Measurements from ENCODE around the gene RETREG2. TPM values are rescaled to one million over a fixed set of nuclear protein-coding genes. Genes with fewer than 3 reads are reported as not detected.

Gene RETREG2
- total and polyA plus RNA-seq, 2 experiments from 2014 or later = 13.2 to 41.8 TPM

- H3K4me3 Mint-ChIP-seq = peak overlapping the region; percentile 88; the same call in 1 of the 3 replicates
- DNase-seq (ENCODE audit: low spot score) = no peak
- H3K4me2 ChIP-seq = no peak overlapping the region
- peaks cover 15% of the 10 kb centered on the region; the same call in 1 of the 2 replicates for H3F3A ChIP-seq (replicated peaks; ENCODE audit: low read depth)
- no peak overlapping the region for H3K4me3 ChIP-seq
- H3K27ac Mint-ChIP-seq = no peak overlapping the region
- TF ChIP-seq, protein P1, sequence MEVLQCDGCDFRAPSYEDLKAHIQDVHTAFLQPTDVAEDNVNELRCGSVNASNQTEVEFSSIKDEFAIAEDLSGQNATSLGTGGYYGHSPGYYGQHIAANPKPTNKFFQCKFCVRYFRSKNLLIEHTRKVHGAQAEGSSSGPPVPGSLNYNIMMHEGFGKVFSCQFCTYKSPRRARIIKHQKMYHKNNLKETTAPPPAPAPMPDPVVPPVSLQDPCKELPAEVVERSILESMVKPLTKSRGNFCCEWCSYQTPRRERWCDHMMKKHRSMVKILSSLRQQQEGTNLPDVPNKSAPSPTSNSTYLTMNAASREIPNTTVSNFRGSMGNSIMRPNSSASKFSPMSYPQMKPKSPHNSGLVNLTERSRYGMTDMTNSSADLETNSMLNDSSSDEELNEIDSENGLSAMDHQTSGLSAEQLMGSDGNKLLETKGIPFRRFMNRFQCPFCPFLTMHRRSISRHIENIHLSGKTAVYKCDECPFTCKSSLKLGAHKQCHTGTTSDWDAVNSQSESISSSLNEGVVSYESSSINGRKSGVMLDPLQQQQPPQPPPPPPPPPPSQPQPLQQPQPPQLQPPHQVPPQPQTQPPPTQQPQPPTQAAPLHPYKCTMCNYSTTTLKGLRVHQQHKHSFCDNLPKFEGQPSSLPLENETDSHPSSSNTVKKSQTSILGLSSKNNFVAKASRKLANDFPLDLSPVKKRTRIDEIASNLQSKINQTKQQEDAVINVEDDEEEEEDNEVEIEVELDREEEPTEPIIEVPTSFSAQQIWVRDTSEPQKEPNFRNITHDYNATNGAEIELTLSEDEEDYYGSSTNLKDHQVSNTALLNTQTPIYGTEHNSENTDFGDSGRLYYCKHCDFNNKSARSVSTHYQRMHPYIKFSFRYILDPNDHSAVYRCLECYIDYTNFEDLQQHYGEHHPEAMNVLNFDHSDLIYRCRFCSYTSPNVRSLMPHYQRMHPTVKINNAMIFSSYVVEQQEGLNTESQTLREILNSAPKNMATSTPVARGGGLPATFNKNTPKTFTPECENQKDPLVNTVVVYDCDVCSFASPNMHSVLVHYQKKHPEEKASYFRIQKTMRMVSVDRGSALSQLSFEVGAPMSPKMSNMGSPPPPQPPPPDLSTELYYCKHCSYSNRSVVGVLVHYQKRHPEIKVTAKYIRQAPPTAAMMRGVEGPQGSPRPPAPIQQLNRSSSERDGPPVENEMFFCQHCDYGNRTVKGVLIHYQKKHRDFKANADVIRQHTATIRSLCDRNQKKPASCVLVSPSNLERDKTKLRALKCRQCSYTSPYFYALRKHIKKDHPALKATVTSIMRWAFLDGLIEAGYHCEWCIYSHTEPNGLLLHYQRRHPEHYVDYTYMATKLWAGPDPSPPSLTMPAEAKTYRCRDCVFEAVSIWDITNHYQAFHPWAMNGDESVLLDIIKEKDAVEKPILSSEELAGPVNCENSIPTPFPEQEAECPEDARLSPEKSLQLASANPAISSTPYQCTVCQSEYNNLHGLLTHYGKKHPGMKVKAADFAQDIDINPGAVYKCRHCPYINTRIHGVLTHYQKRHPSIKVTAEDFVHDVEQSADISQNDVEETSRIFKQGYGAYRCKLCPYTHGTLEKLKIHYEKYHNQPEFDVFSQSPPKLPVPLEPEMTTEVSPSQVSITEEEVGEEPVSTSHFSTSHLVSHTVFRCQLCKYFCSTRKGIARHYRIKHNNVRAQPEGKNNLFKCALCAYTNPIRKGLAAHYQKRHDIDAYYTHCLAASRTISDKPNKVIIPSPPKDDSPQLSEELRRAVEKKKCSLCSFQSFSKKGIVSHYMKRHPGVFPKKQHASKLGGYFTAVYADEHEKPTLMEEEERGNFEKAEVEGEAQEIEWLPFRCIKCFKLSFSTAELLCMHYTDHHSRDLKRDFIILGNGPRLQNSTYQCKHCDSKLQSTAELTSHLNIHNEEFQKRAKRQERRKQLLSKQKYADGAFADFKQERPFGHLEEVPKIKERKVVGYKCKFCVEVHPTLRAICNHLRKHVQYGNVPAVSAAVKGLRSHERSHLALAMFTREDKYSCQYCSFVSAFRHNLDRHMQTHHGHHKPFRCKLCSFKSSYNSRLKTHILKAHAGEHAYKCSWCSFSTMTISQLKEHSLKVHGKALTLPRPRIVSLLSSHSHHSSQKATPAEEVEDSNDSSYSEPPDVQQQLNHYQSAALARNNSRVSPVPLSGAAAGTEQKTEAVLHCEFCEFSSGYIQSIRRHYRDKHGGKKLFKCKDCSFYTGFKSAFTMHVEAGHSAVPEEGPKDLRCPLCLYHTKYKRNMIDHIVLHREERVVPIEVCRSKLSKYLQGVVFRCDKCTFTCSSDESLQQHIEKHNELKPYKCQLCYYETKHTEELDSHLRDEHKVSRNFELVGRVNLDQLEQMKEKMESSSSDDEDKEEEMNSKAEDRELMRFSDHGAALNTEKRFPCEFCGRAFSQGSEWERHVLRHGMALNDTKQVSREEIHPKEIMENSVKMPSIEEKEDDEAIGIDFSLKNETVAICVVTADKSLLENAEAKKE (CRISPR knock-in tag; IDR thresholded peaks at IDR 0.05) = no peak
- TF ChIP-seq EZH2phosphoT487 (IDR thresholded peaks at IDR 0.05; ENCODE audit: unreplicated experiment) = no peak
- no peak for TF ChIP-seq ZNF331 (CRISPR knock-in tag; IDR thresholded peaks at IDR 0.05; ENCODE audit: low read depth)
- no peaks in the 10 kb centered on the region; the same call in 1 of the 2 replicates for H3K36me3 ChIP-seq (ENCODE audit: insufficient read depth)
- no peaks in the 10 kb centered on the region; the same call in 1 of the 2 replicates for H4K20me1 ChIP-seq (replicated peaks; ENCODE audit: insufficient read depth)
- no peak for ATAC-seq
- peaks cover 15% of the 10 kb centered on the region for H3K4me1 ChIP-seq (ENCODE audit: insufficient read depth)
- H3K79me2 ChIP-seq (replicated peaks; ENCODE audit: insufficient read depth) = no peaks in the 10 kb centered on the region
- peaks cover 15% of the 10 kb centered on the region; the same call in 2 of the 3 replicates for H3K4me1 Mint-ChIP-seq
- H3K9me3 Mint-ChIP-seq = peaks cover 9% of the 10 kb centered on the region; the same call in 2 of the 3 replicates
- no peak overlapping the region for H2AFZ ChIP-seq
- H3K27me3 ChIP-seq (ENCODE audit: insufficient read depth) = no peaks in the 10 kb centered on the region
- H3K9me2 ChIP-seq (ENCODE audit: insufficient read depth) = no peaks in the 10 kb centered on the region
- peaks cover 10% of the 10 kb centered on the region for H3K27me3 Mint-ChIP-seq (ENCODE audit: insufficient read depth, low read depth, poor library complexity)
- no peak overlapping the region for H3K27ac ChIP-seq (ENCODE audit: low read depth)
- H3K36me3 Mint-ChIP-seq (ENCODE audit: low read depth) = peaks cover 16% of the 10 kb centered on the region; the same call in 2 of the 3 replicates
Measured at GRCh38 chr2:219205165-219205538, 27.1 kb downstream of the RETREG2 start.

- Mint-ChIP-seq H3K36me3 (ENCODE audit: low read depth) (peaks cover 21% of the 10 kb centered on the region), H3K27me3 (ENCODE audit: insufficient read depth, low read depth, poor library complexity) (peaks cover 10% of the 10 kb centered on the region), H3K9me3 (peaks cover 6% of the 10 kb centered on the region; the same call in 2 of the 3 replicates), H3K27ac (peak overlapping the region; percentile 87), H3K4me1 (peaks cover 13% of the 10 kb centered on the region; the same call in 2 of the 3 replicates), H3K4me3 (peak overlapping the region; percentile 88)
- ATAC-seq = no peak
- no peaks in the 10 kb centered on the region; the same call in 1 of the 2 replicates for H4K20me1 ChIP-seq (replicated peaks; ENCODE audit: insufficient read depth)
- H3K79me2 ChIP-seq (replicated peaks; ENCODE audit: insufficient read depth) = no peaks in the 10 kb centered on the region
- peak; percentile 15 for DNase-seq (ENCODE audit: low spot score)
- TF ChIP-seq POLR2AphosphoS5 (IDR thresholded peaks at IDR 0.05; ENCODE audit: low read depth) (no peak), STAT1 (IDR thresholded peaks at IDR 0.05; ENCODE audit: unreplicated experiment) (no peak)
- H3K4me1 ChIP-seq (ENCODE audit: insufficient read depth) = peaks cover 15% of the 10 kb centered on the region
- peak overlapping the region; percentile 84 for H3K4me3 ChIP-seq
- peak overlapping the region; percentile 98 for H2AFZ ChIP-seq
- H3K9me2 ChIP-seq (ENCODE audit: insufficient read depth) = no peaks in the 10 kb centered on the region
- H3K4me2 ChIP-seq = peak overlapping the region; percentile 96
- 0 out of 2 replicates have a peak overlapping the region, but pooled peaks have one; percentile 74 for H3K27ac ChIP-seq (ENCODE audit: low read depth)
- no peaks in the 10 kb centered on the region for H3K27me3 ChIP-seq (ENCODE audit: insufficient read depth)
- H3K36me3 ChIP-seq (ENCODE audit: insufficient read depth) = no peaks in the 10 kb centered on the region; the same call in 1 of the 2 replicates
- H3F3A ChIP-seq (replicated peaks; ENCODE audit: low read depth) = peaks cover 15% of the 10 kb centered on the region; the same call in 1 of the 2 replicates
Measured at GRCh38 chr2:219205981-219206327, 27.9 kb downstream of the RETREG2 start.

Data from GM23338 (cell line).